KMS-11 (cell line): Measurements from ENCODE around the gene RLN1.

Source experiments
- H2AFZ ChIP-seq: fragments of 200-600 bp; sonication (generic); 2 replicates; pipeline ENCODE4 v1.6.1; 2016; ENCODE audit warnings: antibody characterized with exemption, mixed run types, low read depth
- H3K27ac ChIP-seq: fragments of 200-600 bp; sonication (generic); 2 replicates; pipeline ENCODE4 v1.6.1; 2016; ENCODE audit warnings: mild to moderate bottlenecking, mixed run types
- H3K27me3 ChIP-seq: fragments of 200-600 bp; sonication (generic); 2 replicates; pipeline ENCODE4 v1.6.1; 2017; ENCODE audit warnings: mild to moderate bottlenecking, low read depth, mixed run types, moderate library complexity; ENCODE audit not compliant: insufficient read depth
- H3K36me3 ChIP-seq: fragments of 200-600 bp; sonication (generic); 2 replicates; pipeline ENCODE4 v1.6.1; 2017; ENCODE audit warnings: mild to moderate bottlenecking, mixed run types; ENCODE audit not compliant: insufficient read depth
- H3K4me1 ChIP-seq: fragments of 200-600 bp; sonication (generic); 2 replicates; pipeline ENCODE4 v1.6.1; 2016; ENCODE audit warnings: mild to moderate bottlenecking, low read depth, mixed run types; ENCODE audit not compliant: poor library complexity, severe bottlenecking
- H3K4me2 ChIP-seq: fragments of 200-600 bp; sonication (generic); 2 replicates; pipeline ENCODE4 v1.7.0; 2016; ENCODE audit warnings: mild to moderate bottlenecking, mixed run types
- H3K4me3 ChIP-seq: fragments of 200-600 bp; sonication (generic); IDR thresholded peaks from 2 replicates; pipeline ENCODE4 v1.6.1; 2017; ENCODE audit warnings: low read depth, low read length, mixed read lengths; ENCODE audit not compliant: insufficient read depth
- H3K79me2 ChIP-seq: fragments of 200-600 bp; sonication (generic); 2 replicates; pipeline ENCODE4 v1.6.1; 2016; ENCODE audit warnings: low read depth, mixed run types; ENCODE audit not compliant: insufficient read depth
- H3K9ac ChIP-seq: fragments of 200-600 bp; sonication (generic); 2 replicates; pipeline ENCODE4 v1.6.1; 2016; ENCODE audit warnings: mild to moderate bottlenecking, mixed run types
- H4K20me1 ChIP-seq: fragments of 200-600 bp; sonication (generic); 2 replicates; pipeline ENCODE4 v1.6.1; 2016; ENCODE audit warnings: mild to moderate bottlenecking, mixed run types; ENCODE audit not compliant: insufficient read depth
- CTCF ChIP-seq: fragments of 200-600 bp; sonication (generic); conservative IDR thresholded peaks from 2 replicates; pipeline ENCODE4 v1.6.1; 2017; ENCODE audit warnings: low read depth, mild to moderate bottlenecking, antibody characterized with exemption, low read length, moderate library complexity, mixed read lengths

Gene RLN1

GRCh38 chr9:5361326-5362010, 21.8 kb upstream of the RLN1 start:
- Histone ChIP-seq H3K4me2 (no peak overlapping the region), H3K27me3 (no peaks in the 10 kb centered on the region), H3K79me2 (no peaks in the 10 kb centered on the region), H3K36me3 (no peaks in the 10 kb centered on the region), H3K4me3 (no peak overlapping the region), H3K4me1 (no peaks in the 10 kb centered on the region), H4K20me1 (no peaks in the 10 kb centered on the region), H3K27ac (no peak overlapping the region), H3K9ac (no peak overlapping the region), H2AFZ (no peak overlapping the region)
- no peak for TF ChIP-seq CTCF

GRCh38 chr9:5360341-5360740, 20.7 kb upstream of the RLN1 start:
- Histone ChIP-seq H3K27ac (no peak overlapping the region), H3K79me2 (no peaks in the 10 kb centered on the region), H3K9ac (no peak overlapping the region), H3K27me3 (no peaks in the 10 kb centered on the region), H3K36me3 (no peaks in the 10 kb centered on the region), H2AFZ (no peak overlapping the region), H4K20me1 (no peaks in the 10 kb centered on the region), H3K4me3 (no peak overlapping the region), H3K4me1 (no peaks in the 10 kb centered on the region), H3K4me2 (no peak overlapping the region)
- no peak for TF ChIP-seq CTCF

DNA sequence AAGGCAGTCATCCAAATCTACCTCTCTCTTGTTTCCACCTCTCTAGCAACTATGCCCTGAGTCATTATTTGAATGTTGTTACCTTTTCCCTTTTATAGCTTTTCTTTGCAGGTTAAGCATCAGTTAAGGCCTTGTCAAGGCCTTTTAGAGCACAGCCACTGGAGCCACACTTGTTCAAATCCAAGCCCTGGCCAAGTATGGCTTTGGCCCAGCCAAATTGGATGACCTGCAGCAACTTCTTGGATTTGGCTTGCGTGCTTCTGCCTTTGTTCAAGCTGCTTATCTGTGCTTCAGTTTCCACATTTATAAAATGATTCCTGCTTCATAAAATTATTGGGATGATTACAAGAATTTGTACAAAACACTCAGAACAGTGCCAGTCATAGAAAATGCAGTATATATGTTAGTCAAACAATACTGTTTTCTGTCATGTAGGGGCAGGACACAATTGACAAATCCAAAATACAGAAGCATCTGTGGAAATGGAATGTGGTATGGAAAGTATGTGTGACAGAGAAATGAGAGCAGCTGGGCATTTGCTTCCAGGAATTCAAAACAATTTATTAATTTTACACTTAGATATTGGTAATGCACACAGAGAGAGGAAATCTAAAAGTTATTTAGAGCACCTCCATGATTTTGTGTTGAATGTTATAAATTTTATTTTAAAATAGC, 17.9 kb upstream of the RLN1 start:
- Histone ChIP-seq H3K36me3 (no peaks in the 10 kb centered on the region), H3K27me3 (no peaks in the 10 kb centered on the region), H3K79me2 (no peaks in the 10 kb centered on the region), H3K4me2 (no peak overlapping the region), H2AFZ (no peak overlapping the region), H3K4me1 (no peaks in the 10 kb centered on the region), H3K4me3 (no peak overlapping the region), H3K27ac (no peak overlapping the region), H4K20me1 (no peaks in the 10 kb centered on the region), H3K9ac (no peak overlapping the region)
- TF ChIP-seq CTCF = no peak

- H3K27ac ChIP-seq = no peak overlapping the region
- TF ChIP-seq CTCF = no peak
Observed at GRCh38 chr9:5355817-5356216, 16.1 kb upstream of the RLN1 start.

More at GRCh38 chr9:5355817-5356216, 16.1 kb upstream of the RLN1 start:
- Histone ChIP-seq H3K79me2 (no peaks in the 10 kb centered on the region), H3K4me1 (no peaks in the 10 kb centered on the region), H3K27me3 (no peaks in the 10 kb centered on the region), H4K20me1 (no peaks in the 10 kb centered on the region), H3K36me3 (no peaks in the 10 kb centered on the region), H3K9ac (no peak overlapping the region), H3K4me2 (no peak overlapping the region), H2AFZ (no peak overlapping the region), H3K4me3 (no peak overlapping the region)
